Cardiac septum (tissue), 1 donor: ENCODE data around the gene PDGFB. TPM values are rescaled to one million over a fixed set of nuclear protein-coding genes. Genes with fewer than 3 reads are reported as not detected.

ENCODE experiments used
- DNase-seq: peaks from one replicate; pipeline ENCODE4 v3.0.0-alpha.2; 2020; ENCODE audit warnings: low spot score
- intact Hi-C: fragments of 100-400 bp; cut with DNase I; formaldehyde crosslinking; loops from one replicate; pipeline ENCODE4 v1.14.0; 2022
- total RNA-seq: library from RNA; stranded (reverse); fragmentation: NEBNext Ultra II Directional; extraction: Animal tissue kit (Norgen Biotek cat#: 25700); gene quantifications from one replicate; pipeline ENCODE4 v1.2.1, GENCODE V29; 2021
- donor health status: DM: no; HTN: no; CAD: no.

The PDGFB gene
- total RNA-seq, 1 donor from 2014 or later = 21.2 TPM

DNA sequence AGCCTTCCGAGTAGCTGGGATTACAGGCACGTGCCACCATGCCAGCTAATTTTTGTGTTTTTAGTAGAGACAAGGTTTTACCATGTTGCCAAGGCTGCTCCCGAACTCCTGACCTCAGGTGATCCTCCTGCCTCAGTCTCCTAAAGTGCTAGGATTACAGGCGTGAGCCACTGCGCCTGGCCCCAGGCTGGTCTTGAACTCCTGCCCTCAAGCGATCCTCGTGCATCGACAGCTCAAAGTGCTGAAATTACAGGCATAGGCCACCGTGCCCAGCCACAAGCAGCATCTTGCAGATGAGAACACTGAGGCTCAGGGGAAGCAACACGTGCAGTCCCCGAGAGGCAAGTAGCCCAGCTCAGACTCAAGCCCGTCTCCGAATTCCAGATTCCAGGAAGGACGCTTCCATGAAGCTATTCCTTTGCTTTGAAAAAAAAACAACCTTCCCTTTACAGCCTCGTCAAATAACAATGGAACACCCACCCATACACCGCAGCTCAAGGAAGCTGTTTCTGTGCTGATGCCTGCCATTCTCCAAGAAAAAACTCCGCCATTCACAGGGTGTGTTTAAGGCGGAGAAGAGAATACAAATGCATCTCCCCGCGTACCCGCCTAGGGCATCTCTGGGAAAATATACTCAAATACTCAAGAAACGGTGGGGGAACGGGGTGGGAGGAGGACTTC lies 34.5 kb upstream of the PDGFB start:
- intact Hi-C loops = no loop called here
- no peak for DNase-seq

GRCh38 chr22:39278040-39278439 lies 33.3 kb upstream of the PDGFB start:
- intact Hi-C loops = no loop called here

GRCh38 chr22:39277142-39277607 lies 32.4 kb upstream of the PDGFB start:
- no peak for DNase-seq
- intact Hi-C loops = no loop called here

More at GRCh38 chr22:39278040-39278439, 33.3 kb upstream of the PDGFB start:
- DNase-seq = no peak

DNA sequence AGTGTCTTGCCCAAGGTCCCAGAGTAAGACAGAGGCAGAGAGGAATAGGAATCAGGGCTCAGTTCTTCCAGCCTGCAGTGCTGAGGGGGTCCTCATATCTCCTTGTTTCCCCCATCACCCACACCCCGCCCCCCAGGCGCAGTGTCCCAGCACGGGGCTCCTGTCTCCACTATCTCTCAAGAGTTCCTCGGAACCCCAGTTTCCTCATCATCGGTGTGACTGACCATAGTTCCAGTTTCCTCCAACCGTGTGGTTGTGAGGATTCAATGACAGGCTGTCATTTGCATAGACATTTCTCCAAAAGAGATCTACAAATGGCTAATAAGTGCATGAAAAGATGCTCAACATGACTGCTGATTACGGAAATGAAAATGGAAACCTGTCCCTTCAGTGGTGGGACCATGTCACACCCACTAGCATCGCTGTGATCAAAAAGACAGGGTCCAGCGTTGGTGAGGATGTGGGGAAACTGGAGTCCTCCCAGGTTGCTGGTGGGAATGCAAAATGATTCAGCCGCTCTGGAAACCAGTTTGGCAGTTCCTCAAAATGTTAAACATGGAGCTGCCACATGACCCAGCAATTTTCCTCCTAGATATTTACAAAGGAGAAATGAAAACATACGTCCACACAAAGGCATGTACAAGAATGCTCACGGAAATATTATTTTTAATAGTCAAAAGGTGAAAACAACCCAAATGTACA lies 31.8 kb upstream of the PDGFB start:
- DNase-seq = no peak
- intact Hi-C loops = no loop called here

- intact Hi-C loops = no loop called here
- no peak for DNase-seq
Observed at GRCh38 chr22:39275814-39276439, 31.1 kb upstream of the PDGFB start.

GRCh38 chr22:39273950-39274887 lies 29.4 kb upstream of the PDGFB start:
- no peak for DNase-seq

GRCh38 chr22:39270792-39271191 lies 26.0 kb upstream of the PDGFB start:
- no peak for DNase-seq
- intact Hi-C loops = no loop called here

More at GRCh38 chr22:39273950-39274887, 29.4 kb upstream of the PDGFB start:
- intact Hi-C loops = no loop called here

DNA sequence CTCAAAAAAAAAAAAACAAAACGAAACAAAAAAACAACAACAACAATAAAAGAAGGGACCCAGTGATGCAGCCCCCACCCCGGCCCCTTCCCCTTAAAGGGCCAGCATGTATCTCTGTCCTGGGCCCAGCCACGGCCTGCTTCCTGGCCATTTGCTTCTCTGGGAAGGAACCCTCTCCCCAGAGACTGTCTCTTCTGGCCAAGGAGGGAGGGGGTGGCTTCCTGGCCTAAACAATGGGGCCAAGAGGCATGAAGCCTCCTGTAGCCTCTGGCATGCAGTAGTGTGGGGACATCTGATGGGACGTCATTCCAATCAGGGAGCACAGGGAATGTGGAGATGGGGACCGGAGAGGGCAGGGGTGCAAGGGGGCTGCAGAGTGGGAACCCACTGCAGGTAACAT lies 25.5 kb upstream of the PDGFB start:
- intact Hi-C loops = no loop called here
- DNase-seq = no peak

DNA sequence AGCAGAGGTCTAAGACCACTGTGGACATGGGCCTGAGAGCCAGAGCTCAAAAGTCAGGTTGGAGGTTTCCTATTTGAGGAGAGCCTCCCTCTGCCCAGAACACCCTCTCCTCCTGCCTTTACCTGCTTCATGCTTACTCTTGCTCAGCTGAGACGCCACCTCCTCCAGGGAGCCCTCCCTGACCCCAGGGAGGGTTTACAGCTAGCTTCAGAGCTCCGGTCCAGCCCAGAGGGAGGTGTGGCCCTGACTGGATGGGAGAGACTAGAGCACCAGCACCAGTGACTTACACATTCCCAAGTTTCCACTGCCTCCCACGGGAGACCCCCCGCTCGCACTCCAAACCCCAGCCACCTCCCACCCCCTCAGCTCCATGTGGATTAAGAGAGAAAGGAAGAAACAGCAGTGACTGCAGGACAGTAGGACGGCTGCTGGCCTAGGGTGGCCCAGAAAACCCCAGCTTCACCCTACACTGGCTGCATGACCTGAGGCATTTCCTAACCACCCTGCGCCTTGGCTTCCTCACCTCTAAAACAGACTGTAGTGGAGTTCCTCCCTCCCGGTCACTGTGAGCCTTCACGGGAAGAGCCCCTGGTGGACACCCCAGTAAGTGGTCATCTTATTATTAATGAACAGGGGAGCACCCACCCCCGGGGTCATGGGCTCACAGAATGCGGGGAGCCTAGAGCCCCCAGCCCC lies 24.5 kb upstream of the PDGFB start:
- no peak for DNase-seq
- intact Hi-C loops = no loop called here

- intact Hi-C loops = no loop called here
- no peak for DNase-seq
Observed at GRCh38 chr22:39268645-39269044, 23.9 kb upstream of the PDGFB start.

DNA sequence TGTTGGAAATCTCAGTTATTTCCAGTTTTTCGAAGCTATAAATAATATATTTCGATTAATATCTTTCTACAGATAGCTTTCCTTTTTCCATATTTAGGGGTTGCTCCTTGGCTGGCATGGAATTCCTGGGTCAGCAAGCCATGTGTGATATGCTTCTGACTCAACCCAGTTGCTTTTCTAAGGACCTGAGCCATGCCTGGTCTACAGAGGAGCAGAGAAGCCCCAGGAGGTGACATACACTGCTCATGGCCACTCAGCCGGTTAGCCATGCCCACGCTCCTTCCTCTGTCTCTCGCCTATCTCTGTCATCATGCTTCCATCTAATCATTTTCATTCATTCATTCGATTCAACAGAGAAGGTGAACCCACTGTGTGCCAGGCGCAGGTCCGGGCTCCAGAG lies 23.2 kb upstream of the PDGFB start:
- intact Hi-C loops = no loop called here
- no peak for DNase-seq

- DNase-seq = no peak
- intact Hi-C loops = no loop called here
Observed at GRCh38 chr22:39266398-39267030, 21.7 kb upstream of the PDGFB start.

- intact Hi-C loops = no loop called here
- DNase-seq = no peak
Observed at GRCh38 chr22:39265143-39265886, 20.5 kb upstream of the PDGFB start.

- intact Hi-C loops = no loop called here
- DNase-seq = no peak
Observed at GRCh38 chr22:39264349-39265038, 19.7 kb upstream of the PDGFB start.

GRCh38 chr22:39263626-39264348 lies 19.0 kb upstream of the PDGFB start:
- intact Hi-C loops = no loop called here
- no peak for DNase-seq

- no peak for DNase-seq
- intact Hi-C loops = no loop called here
Observed at GRCh38 chr22:39259666-39260065, 14.9 kb upstream of the PDGFB start.
